Esophagus (tissue), 2 donors: ENCODE measurements around the gene TTN. TPM values are rescaled to one million over a fixed set of nuclear protein-coding genes. Genes with fewer than 3 reads are reported as not detected.

Source experiments
- H3K27ac ChIP-seq, 2 donors: one replicate each; pipeline ENCODE4 v1.5.1; 2013; ENCODE audit warnings: low read depth in 2 of 2, mild to moderate bottlenecking in 2 of 2, inconsistent platforms in 1 of 2, low read length in 1 of 2, moderate library complexity in 1 of 2
- H3K27me3 ChIP-seq, 2 donors: one replicate each; pipeline ENCODE4 v1.6.1; 2013; ENCODE audit warnings: low read length in 2 of 2, control low read depth in 1 of 2, mild to moderate bottlenecking in 1 of 2; ENCODE audit not compliant: insufficient read depth in 2 of 2, control insufficient read depth in 1 of 2
- H3K36me3 ChIP-seq, 2 donors: one replicate each; pipeline ENCODE4 v1.6.1; 2013; ENCODE audit warnings: low read length in 1 of 2; ENCODE audit not compliant: control insufficient read depth in 2 of 2, insufficient read depth in 2 of 2
- H3K4me1 ChIP-seq, 2 donors: one replicate each; pipeline ENCODE4 v1.6.1; 2013; ENCODE audit warnings: low read length in 1 of 2; ENCODE audit not compliant: control insufficient read depth in 2 of 2, insufficient read depth in 2 of 2
- H3K4me3 ChIP-seq, 2 donors: one replicate each; pipeline ENCODE4 v1.5.1; 2013; ENCODE audit warnings: low read length in 2 of 2, mild to moderate bottlenecking in 2 of 2, low read depth in 1 of 2, moderate library complexity in 1 of 2
- H3K9me3 ChIP-seq, 2 donors: one replicate each; pipeline ENCODE4 v1.6.1; 2013; ENCODE audit warnings: mild to moderate bottlenecking in 2 of 2, low read depth in 1 of 2, low read length in 1 of 2, moderate library complexity in 1 of 2; ENCODE audit not compliant: control insufficient read depth in 2 of 2, insufficient read depth in 1 of 2
- WGBS, 2 donors: extraction: QIAGEN DNeasy Blood & Tissue Kit; methylation state at CpG; one replicate each; pipeline ENCODE4 v1.1.7; 2013; 5-methylcytosine and 5-hydroxymethylcytosine counted together
- polyA plus RNA-seq, 2 donors: library from polyadenylated mRNA; stranded (reverse); fragments of 200-250 nt; gene quantifications; one replicate each; pipeline ENCODE4 v1.2.3, GENCODE V29; 2013
- donor health status: healthy with polysubstance abuse.
- donor health status: Bipolar disorder and iron deficiency.

The TTN gene
- polyA plus RNA-seq, 2 donors: 0.09 to 0.59 TPM

- Histone ChIP-seq H3K27me3 (no peaks in the 10 kb centered on the region), H3K9me3 (no peaks in the 10 kb centered on the region), H3K4me1 (peaks cover 0 to 2% of the 10 kb centered on the region in 2 donors), H3K36me3 (no peaks in the 10 kb centered on the region), H3K27ac (peak within 1 kb of the TSS; percentile 81 to 97), H3K4me3 (peak within 1 kb of the TSS; percentile 63 to 90)
- WGBS, 2 donors: 2% methylated on average over 56 of the region's 56 CpGs
Observed at GRCh38 chr2:178478439-178479274, 328.6 kb downstream of the TTN start, which contains the start of gene FKBP7. TSS of gene FKBP7 (minus strand) at chr2:178478600. CDS start at chr2:178478499, 101 bp downstream.

- H3K4me3 ChIP-seq: peak overlapping the region; percentile 63 to 90
- H3K27ac ChIP-seq: peak overlapping the region; percentile 81 to 97
- H3K36me3 ChIP-seq: no peaks in the 10 kb centered on the region
- peaks cover 0 to 2% of the 10 kb centered on the region in 2 donors for H3K4me1 ChIP-seq
- H3K27me3 ChIP-seq: no peaks in the 10 kb centered on the region
- H3K9me3 ChIP-seq: no peaks in the 10 kb centered on the region
- 1% methylated on average over 10 of the region's 10 CpGs for whole genome bisulfite sequencing, 2 donors
Observed at GRCh38 chr2:178478130-178478438, 329.1 kb downstream of the TTN start.

- 13 to 21% methylated on average over 3 of the region's 3 CpGs for WGBS, 2 donors
- Histone ChIP-seq H3K36me3 (no peaks in the 10 kb centered on the region), H3K27ac (no peak overlapping the region), H3K9me3 (no peaks in the 10 kb centered on the region), H3K4me3 (peak overlapping the region in 1 of 2 donors; percentile 90), H3K4me1 (peaks cover 0 to 2% of the 10 kb centered on the region in 2 donors), H3K27me3 (no peaks in the 10 kb centered on the region)
Observed at GRCh38 chr2:178477443-178478129, 329.6 kb downstream of the TTN start.

- Histone ChIP-seq H3K9me3 (no peaks in the 10 kb centered on the region), H3K4me1 (no peaks in the 10 kb centered on the region), H3K27me3 (no peaks in the 10 kb centered on the region), H3K27ac (no peak overlapping the region), H3K36me3 (no peaks in the 10 kb centered on the region), H3K4me3 (no peak overlapping the region)
Observed at GRCh38 chr2:178476477-178476876, 330.7 kb downstream of the TTN start.

Other genes starting within 250 kb of the TTN start
- gene CCDC141, start 242.7 kb upstream of the TTN start, polyA plus RNA-seq: under 1 TPM; 0.01 to 0.06 TPM